Type B pancreatic cell (in vitro differentiated cells): Measurements from ENCODE around the gene ALDH4A1. TPM values are rescaled to one million over a fixed set of nuclear protein-coding genes. Genes with fewer than 3 reads are reported as not detected.

Source experiments
- DNase-seq: peaks from one replicate; pipeline ENCODE4 v3.0.0; 2021; ENCODE audit warnings: mixed read lengths; ENCODE audit not compliant: unreplicated experiment; ENCODE audit errors: extremely low spot score
- H3K27ac Mint-ChIP-seq: 2 replicates; pipeline ENCODE4 v1.8.0; 2021; ENCODE audit warnings: mild to moderate bottlenecking, mixed read lengths
- H3K27me3 Mint-ChIP-seq: 2 replicates; pipeline ENCODE4 v1.8.0; 2021; ENCODE audit warnings: mixed read lengths
- H3K36me3 Mint-ChIP-seq: 2 replicates; pipeline ENCODE4 v1.8.0; 2021; ENCODE audit warnings: mixed read lengths
- H3K4me1 Mint-ChIP-seq: one replicate; pipeline ENCODE4 v1.8.0; 2021; ENCODE audit warnings: mixed read lengths; ENCODE audit not compliant: unreplicated experiment
- H3K4me3 Mint-ChIP-seq: 2 replicates; pipeline ENCODE4 v1.8.0; 2021; ENCODE audit warnings: mild to moderate bottlenecking, mixed read lengths
- H3K9me3 Mint-ChIP-seq: 2 replicates; pipeline ENCODE4 v1.8.0; 2021; ENCODE audit warnings: mixed read lengths
- CTCF ChIP-seq: fragments of 200-600 bp; sonication (generic); conservative IDR thresholded peaks from 2 replicates; pipeline ENCODE4 v1.5.0; 2021; ENCODE audit warnings: antibody characterized with exemption, mild to moderate bottlenecking
- microRNA-seq: library from miRNA; unstranded; fragments of <30 nt; microRNA quantifications from one replicate; pipeline ENCODE4, GENCODE V29; 2020
- total RNA-seq: library from RNA; stranded (reverse); gene quantifications from 2 replicates; pipeline ENCODE4 v1.2.1, GENCODE V29; 2021; ENCODE audit warnings: low replicate concordance

The ALDH4A1 gene
- total RNA-seq, 1 donor from 2014 or later = 26.7 TPM

DNA sequence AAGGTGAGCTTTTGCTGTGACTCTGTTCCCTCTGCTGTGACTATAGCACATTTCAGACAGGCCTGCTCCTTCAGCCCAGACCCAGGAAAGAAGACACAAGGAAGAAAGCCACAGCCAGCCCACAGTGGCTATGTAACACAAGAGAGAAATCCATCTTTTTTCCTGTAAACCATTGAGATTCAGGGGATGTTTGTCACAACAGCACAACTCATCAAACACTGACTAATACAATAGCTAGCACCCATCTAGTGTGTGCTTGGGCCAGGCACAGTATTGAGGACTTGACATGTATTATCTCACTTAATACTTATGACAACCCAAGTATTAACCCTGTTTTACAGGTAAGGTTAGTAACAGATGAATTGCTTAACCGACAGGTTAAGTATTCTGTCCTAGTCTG, 72.7 kb downstream of the ALDH4A1 start:
- TF ChIP-seq CTCF = no peak
- Mint-ChIP-seq H3K27ac (no peak overlapping the region), H3K9me3 (peaks cover 14% of the 10 kb centered on the region), H3K4me1 (no peaks in the 10 kb centered on the region), H3K27me3 (peaks cover 31% of the 10 kb centered on the region), H3K4me3 (no peak overlapping the region), H3K36me3 (no peaks in the 10 kb centered on the region)
- DNase-seq = no peak

DNA sequence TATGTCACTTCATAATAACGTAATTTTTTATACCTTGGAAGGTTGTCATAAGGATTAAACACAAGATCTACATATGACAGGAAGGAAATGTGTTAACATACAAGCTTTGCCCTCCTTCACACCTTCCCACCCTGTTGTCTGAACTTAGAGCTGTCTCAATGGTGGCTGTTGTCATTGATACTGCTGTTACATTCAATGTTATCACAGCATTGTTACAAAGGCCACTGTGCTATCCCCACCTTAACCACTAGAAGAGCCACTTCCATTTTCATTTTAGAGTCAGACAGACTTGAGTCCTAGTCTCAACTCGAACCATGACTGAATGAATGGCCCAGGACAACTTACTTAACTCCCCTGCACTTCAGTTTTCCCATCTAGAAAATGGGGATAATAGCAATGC, 74.1 kb downstream of the ALDH4A1 start:
- Mint-ChIP-seq H3K4me3 (no peak overlapping the region), H3K36me3 (no peaks in the 10 kb centered on the region), H3K27ac (no peak overlapping the region), H3K9me3 (peaks cover 14% of the 10 kb centered on the region), H3K4me1 (no peaks in the 10 kb centered on the region), H3K27me3 (peaks cover 34% of the 10 kb centered on the region)
- TF ChIP-seq CTCF = no peak
- DNase-seq = no peak

DNA sequence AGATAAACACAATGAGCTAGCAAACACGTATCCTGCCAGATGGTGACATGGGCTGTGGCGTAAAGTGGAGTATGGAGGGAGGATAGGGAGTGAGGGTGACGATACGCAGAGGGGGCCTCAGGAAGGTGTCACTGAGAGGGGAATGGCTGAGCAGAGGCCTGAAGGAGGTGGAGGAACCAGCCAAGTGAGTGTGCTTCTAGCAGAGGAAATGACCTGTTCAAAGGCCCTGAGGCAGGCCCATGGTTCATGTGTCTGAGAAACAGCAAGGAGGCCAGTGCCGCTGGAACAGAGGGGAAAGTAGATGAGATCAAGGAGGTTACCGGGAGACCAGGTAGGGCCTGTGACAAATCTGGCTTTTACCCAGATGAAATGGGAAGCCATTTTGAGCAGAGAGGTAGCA, 78.9 kb downstream of the ALDH4A1 start:
- DNase-seq = no peak
- Mint-ChIP-seq H3K4me3 (no peak overlapping the region), H3K4me1 (peaks cover 8% of the 10 kb centered on the region), H3K27me3 (peaks cover 53% of the 10 kb centered on the region), H3K27ac (no peak overlapping the region), H3K36me3 (no peaks in the 10 kb centered on the region), H3K9me3 (peaks cover 13% of the 10 kb centered on the region)
- TF ChIP-seq CTCF = no peak

Small RNA genes within 50 kb of the gene (microRNA-seq; reads per million reads assigned to microRNA genes)
- gene MIR1290 (not detected), gene MIR4695 (not detected)

Other genes starting within 250 kb of the ALDH4A1 start
- gene TAS1R2, start 42.9 kb downstream of the ALDH4A1 start, total RNA-seq = not detected in 2 replicates
- gene IFFO2, start 54.1 kb upstream of the ALDH4A1 start, total RNA-seq = 11.3 and 14.7 TPM in 2 replicates